NCI-H146 (cell line): ENCODE results near the gene MYO3B.
"Not testable (repeated sequence)": the region's sequence is repeated elsewhere in the genome, so short reads cannot be mapped to it uniquely, and the experiment has no call there.

Source experiments
- DNase-seq: peaks from one replicate; lab custom pipeline; 2025; lab: John Stamatoyannopoulos, UW

MYO3B gene

DNA sequence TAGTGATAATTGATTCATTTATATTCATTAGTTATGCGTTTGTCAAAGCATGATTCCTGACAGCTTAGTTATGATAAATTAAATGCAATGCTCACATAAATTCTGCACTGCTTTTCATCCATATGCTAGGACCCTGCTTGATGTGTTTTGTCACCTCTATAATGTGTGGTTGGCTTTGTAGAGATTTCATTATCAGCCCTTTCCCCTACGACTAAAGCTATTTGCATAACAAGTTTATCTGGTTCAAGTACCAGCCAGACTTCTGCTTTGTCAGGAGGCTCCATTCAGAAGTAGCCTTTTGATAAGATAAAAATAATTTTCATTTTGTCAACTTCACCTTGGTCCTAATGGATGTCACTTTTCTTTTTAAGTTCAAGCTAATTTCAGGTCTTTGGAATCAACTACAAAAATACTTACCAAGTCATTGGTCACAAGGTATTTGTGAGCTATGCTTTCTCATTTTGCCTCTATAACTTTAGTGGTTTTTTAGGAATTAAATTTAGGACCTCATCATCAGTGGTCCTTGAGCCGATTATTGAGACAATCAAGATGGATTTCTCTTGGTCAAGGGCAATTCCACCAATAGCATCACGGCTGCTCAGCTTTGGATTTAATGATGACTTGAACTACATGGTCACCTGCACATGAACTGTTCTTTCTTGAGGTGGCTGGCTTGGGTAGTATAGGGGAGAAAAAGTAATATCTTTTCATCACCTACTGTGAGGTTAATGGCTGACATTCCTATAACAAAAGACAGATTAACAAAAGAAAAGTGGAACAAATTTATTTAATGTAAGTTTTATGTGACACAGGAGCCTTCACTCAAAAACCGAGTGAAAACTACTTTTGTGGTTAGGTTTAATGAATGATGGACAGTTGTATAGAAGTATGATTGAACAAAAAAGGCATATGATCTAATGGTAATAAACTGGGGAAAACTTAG is 162.1 kb downstream of the MYO3B start:
- DNase-seq = no peak

DNA sequence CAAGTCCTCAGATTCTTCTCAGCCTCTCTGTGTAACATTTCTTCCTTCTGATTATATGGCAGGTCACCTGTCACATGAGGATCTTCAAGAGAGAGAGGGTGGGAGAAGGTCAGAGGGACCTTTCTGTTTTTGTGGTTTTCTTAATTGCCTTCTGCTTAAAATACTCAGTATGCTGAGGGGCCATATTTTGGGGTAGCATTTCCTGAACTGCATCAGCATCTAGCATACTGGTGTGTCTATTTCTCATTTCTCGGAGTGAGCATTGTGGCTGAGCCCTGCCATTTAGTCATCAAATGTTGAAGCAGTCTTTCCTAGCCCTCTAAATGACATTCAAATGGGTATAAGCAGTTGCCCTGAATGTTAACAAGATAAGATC is 162.7 kb downstream of the MYO3B start:
- DNase-seq = no peak

DNA sequence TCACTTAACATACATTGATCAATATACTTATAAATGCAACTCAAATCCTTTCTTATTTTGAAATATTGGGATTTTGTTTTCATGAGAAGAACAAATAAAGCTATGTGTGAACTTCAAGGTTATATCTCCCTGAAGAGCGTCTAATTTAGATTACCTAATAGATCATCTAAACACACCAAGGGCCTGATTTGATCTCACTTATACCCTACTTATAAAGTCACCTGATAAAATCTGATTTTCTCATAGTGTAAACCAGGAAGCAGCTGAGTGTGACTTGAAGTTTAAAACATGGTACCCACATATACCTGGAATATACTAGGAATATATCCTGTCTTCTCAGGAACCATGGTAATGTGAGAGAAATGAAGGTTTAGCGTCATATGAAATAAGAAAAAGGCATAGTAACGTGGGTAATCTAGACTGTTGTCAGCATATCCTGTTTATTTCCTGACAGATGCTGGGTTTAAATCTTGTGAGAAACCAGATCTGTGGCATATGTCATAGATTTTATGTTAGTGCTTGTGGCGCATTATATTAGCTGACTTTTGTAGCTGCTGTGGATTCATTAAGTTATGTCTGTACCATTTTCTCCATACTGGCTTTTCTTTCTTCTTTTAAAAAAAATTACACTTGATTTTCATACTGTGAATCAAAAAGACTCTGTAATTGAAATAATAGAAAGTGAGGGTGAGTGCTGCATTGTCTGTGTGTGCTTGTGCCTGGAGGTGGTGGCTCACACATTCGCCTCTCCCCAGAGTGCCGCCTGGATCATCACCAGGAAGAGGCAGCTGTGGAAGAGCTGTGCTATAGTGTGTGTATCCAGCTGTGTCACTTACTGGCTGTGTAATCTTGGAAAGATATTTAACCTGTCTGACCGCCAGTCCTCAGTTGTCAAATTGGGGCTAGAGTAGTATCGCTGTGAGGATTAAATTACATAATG is 164.0 kb downstream of the MYO3B start:
- peak; percentile 25 for DNase-seq

DNA sequence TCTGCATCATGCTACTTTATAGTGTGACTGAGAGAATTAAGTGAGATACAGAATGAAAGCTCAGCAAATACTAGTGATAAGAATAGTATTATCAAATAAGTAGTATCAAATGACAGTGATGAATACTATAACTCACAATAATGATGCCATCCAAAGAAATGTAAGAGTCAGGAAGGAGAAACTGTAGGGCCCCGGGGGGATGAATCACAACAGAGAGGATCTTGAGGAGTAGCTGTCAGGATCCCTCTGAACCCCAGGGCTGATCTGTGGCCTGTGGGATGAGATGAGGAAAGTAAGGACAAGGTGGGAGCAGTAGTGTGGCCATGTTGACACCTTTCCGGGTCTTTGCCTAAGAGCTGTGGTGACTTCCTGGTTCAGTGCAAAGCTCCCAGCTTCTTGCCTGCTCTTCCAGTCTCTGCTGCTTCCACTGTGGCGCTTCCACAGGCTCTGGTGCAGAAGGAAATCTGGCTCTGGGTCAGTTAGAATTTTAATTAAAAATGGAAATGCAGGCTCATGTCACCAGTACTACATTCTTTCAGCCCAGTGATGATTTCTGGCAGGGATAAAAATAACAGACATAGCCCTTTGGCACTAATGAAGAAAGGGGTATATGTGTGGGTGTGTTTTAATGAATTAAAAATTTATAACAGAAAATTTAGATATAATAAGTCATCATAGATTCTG is 166.9 kb downstream of the MYO3B start:
- DNase-seq = no peak

DNA sequence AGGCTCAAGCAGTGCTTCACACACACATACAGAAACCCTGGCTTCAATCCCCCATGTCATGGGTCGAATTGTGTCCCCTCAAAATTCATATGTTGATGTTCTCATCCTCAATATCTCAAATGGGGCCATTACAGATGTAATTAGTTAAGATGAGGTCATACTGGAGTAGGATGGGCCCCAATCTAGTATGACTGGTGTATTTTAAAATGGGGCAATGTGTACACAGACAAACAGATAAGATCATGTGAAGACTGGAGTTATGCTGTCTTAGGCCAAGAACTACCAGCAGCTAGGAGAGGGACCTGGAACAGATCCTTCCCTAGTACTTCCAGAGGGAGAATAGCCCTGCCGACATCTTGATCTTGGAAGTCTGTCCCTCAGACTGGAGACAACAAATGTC is 167.7 kb downstream of the MYO3B start:
- DNase-seq = no peak

DNA sequence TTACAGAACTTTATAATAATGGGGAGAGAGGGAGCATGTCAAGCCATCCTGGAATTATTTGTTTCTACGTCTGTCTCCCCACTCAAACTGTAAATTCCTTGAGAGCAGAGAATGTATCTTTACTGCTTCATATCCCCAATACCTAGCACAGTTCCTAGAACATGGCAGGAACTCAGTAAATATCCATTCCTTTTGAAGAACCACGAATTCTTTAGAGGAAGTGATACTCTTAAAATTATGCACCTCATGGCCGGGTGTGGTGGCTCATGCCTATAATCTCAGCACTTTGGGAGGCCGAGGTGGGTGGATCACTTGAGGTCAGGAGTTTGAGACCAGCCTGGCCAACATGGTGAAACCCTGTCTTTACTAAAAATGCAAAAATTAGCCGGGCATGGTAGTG is 171.3 kb downstream of the MYO3B start:
- DNase-seq = not testable (repeated sequence)

DNA sequence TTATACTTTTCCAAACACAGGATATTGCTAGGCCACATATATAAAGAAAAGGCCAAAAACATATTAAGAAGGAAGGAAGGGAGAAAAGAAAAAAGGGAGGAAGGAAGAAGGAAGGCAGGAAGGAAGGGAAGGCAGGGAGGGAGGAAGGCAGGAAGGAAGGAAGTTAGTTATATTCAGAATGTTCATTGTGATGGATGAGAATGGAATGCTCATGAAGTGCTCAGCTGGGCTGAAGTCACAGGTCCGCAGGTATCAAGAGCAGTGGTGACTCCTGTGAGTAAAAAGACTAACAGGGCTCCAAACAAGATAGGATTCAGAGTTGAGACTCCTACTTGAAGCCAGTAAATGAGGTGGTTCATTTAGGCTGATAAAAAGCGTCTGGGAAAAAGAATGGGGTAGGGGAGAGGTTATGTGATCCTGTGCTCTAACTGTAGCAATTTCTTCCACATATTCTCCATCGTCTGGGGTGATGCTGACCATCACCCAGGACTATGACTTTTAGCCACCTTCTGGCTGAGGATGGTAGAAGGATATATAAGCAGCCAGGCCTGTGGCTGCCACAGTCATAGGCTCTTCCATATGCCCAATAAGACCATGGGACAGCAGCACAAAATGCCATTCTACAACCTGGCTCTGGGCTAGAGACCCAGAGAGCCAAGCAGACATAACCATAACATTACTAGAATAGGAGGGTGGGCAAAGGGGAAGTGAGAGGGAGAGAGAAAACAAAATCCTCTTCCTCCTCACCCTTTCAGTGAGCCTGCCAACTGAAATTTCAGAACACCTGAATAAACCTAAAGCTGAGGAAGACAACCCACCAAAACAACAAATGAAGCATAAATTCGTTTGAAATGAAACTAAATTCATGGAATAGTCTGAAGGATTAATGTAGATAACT is 173.2 kb downstream of the MYO3B start:
- no peak for DNase-seq

DNA sequence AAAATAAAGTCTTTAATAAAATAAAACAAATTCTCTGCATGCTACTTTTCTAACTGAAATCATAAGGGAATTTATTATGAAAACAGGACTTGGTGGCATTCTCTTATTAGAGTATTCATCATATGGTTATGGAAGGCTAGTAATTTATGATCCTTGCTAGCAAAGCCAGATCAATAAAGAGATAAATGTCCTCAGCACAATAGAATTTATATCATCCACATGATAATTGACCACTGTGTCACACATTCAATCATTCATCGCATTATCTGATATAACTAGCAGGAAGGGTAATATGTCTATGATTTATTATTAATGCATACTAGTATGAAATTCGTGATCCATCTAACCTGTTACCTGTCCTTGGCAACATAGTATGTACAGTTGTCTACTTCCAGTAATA is 175.8 kb downstream of the MYO3B start:
- no peak for DNase-seq

DNA sequence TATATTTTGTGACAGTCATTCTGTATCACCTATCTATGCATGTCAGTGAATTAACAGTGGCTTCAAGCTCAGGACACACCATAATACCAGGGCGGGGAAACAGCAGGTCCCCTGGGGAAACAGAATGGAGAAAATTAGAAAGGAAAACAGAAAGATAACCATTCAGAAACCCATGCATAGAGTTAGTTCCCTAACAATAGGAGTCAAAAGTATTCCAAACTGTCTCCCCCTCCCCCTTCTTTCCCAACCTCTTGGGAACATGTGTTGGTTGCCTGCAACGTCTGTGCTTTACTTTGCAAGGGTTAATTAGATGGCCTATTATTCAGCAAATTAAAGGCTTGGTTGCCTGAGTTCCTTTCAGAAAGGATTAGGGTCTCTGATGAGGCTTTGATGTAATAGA is 176.4 kb downstream of the MYO3B start:
- peak; percentile 41 for DNase-seq

DNA sequence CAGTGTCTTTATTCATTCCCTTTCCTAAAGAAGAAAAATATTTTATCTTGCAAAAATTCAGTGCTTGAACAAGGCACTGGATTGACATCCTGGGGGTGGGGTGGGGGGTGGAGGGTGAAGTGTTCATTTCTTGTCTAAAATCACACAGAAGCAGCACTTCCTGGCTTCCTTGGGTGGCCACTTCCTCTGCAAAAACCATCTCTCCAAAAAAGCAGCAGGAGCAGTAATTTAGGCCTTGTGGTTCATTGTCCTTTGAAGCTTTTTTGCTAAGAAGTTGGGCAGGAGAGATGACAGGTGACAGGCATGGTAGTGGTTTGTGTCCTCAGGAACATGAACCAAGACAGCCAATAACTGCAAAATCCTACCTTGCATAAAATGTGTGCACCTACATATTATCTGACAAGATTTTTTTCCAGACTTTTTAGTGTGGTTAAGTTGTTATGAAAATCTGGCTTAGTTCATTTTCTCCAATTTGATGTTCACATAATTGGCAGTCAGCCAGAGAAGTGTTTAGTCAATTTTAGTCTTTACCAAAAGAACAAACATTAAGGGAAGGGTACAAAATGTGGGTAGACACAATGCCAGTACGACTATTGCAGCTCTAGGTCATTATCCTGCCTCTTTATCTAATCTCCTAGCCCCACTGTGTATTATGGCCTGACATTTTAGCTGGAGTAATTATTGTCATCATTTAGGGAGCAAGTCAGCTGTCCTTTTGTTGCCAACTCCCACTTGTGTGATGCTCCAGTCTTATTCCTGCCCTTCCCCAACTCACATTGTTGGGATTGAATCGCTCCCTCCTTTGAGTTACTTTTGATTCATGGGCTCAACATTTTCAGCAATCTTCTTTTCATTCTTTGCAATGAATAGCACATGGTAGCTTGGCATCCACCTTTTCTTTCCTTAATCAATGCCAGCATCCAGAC is 177.2 kb downstream of the MYO3B start:
- peak; percentile 80 for DNase-seq

DNA sequence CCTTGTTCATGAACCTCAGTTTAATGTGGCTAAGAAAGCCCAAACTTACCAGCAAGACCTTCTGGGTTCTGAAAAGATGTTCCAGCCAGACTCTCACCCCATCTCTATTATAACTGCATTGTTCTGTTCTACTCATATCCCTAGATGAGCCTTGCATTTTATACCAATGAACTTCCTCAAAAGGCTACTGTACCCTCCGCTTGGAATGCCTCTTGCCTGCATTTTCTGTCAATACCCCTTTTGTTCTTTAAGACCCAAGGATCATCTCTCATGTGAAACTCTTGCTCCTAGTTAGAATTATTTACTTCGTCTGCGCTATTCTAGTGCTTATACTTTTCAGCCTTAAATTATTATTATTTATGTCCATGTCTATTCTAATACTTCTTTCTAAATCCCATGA is 181.5 kb downstream of the MYO3B start:
- DNase-seq = no peak

DNA sequence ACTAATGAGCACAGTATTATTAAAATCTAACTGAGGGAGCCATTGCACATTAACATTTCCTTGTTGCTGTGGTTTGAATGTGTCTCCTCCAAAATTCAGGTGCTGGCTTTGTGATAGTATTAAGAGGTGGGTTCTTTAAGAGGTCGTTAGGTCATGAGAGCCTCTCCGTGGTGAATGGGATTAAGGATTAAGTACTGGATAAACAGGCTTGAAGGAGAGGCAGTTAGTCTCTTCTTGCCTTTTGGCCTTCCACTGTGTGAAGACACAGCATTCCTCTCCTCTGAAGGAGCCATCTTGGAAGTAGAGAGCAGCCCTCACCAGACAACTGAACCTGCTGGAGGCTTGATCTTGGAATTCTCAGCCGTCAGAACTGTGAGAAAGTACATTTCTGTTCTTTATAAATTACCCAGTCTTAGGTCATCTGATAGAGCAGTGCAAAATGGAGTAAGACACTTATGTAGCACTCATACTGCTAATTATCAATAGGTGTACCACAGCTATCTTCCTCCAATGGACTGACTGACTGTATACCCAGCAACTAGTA is 182.7 kb downstream of the MYO3B start:
- no peak for DNase-seq

DNA sequence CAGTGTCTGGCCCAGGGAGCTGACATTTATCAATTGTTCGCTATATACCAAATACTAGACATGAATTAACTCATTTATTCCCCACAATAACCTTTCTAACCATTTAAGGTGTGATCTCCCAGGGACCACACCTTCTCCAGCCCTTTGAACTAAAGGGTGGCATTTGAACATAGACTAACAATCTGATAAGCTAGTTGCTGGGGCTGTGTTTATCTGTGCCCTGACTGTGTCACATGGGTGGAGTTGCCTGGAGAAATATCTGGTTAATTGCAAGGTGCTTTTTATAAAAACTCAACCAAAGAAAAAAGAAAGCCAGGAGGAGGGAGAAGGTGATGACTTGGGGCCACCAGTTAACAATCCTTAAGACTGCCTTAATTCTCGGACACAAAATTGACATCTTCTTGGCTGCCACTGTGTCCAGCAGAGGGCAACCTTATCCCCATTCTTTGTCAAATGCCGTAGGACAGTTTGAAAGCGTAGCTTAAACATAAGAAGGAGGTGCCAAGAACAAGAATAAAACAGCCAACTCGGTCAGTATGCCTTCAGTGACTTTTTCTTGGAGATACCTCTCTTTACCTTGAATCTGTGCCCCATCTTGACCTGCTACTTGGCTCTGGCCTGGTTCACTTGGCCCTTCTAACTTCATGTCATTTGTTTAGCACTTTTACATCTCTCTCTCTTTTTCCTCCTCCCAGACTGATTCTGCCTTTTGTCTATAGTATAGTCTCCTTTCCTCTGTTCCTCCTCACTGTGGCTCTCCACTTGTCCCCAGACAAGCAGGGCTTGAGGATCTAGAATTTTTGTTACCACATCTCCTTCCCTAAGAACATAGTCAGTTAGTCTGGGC is 183.4 kb downstream of the MYO3B start:
- DNase-seq = peak; percentile 33

DNA sequence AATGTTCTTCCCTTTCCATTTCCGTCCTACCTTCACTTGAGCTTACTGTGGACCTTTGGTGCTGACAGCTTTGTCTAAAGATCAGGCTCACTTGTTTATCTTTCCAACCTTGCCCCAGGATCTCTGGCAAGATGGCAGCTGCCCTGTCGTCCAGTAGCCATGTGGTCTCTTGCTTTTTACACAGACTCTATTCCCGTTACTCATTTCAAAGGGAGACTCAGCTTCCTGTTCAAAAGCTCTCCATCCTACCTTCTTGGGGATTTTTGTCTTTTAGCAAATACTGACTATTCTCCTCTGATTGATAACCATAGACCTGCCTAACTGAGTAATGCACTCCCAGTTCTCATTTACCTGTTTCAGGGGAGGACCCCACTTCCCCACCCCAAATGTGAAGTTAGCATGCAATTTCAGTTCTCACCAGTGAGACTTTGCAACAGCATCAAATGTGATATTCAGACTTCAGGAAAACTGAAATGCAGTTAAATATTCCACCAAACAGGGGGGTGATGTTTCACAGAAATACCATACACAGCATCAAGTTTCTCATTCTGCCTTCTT is 184.4 kb downstream of the MYO3B start:
- no peak for DNase-seq

DNA sequence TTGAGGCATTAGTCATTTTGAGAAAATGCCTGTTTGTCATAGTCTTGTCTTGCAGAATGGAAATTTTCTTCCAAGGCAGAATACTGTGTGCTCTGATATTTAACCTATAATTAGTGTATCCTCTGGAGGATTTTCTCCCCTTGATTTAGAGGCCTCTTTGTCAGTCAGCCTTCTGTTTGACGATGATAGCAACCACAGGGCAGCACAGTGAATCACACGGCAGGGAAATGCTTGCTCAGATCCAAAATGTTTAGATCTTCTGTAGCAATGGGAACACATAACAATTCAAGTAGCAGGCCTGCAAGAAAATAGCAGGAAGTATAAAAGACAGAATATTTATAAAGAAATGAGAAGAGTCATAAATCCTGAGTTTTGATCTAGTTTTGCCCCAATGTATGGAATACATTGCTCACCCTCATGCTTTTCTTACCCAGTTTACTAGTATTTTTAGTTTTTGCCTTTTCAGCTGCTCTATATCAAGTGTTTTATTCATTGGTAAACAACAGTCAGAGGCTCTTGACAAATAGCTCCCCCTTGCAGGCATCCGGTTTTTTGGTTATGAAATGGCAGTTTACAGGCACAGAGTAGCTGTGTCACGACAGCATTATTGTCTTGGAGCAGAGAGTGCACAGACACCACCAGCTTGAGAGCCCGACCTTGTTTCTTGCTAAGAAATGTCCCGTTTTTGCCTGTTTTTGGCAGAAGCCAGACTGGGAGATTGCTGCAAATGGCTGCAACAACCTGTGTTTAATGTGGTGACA is 185.1 kb downstream of the MYO3B start:
- no peak for DNase-seq

DNA sequence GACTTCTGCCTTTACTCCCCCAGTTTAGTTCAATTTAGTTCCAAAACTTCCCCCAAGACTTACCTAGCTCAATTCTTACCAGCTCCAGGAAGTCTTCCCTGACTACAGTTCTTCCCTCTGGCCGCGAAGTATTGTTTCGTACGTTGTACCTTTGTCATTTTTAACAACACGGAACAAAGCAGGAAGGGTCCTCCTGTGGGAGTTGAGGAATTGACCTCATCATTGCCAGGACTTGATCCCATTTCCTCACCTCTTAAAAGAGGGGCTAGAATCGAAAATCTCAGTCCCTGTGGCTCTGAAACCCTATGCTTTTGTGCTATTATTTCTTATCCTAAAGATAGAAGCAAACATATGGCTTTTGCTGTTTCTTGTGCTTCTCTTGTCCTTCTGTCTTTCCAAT is 187.1 kb downstream of the MYO3B start:
- no peak for DNase-seq

DNA sequence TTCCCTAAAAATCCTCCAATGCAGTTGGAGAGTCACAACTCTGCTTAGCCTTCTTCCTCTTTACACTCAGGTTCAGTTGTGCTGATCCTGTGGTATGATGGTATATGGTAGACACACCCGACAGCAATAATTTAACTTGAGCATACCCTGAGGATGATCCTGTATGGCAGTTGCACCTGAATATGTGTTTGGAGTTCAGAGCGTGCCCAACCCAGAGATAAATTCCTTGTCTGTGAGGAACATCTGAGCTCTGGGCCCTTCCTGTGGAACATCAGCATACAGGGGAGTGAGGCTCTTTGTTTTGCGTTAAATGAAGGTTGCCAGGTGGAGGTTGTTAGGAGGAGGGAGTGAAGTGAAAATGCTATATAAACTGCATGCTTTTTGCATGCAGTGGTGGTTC is 187.7 kb downstream of the MYO3B start:
- DNase-seq = no peak

DNA sequence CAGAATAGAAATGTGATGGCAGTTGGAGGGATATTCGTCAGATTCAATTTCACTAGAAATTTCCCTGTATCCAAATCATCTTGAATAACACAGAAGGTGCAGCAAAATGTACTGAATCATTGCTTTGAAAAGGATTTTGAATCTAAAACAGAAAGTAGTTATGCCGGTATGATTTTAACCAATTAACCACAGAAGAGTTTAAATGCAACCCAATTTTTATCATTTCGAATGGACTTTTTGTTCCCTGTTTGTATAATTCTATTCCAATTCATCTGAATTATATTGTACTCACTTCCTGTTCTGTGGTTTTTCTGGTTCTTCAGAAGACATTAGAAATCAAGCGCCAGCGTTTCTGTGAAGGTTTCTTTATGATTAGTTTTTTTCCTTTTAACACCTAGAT is 190.4 kb downstream of the MYO3B start:
- no peak for DNase-seq
